ENCODE results near the gene ITPR2.

ITPR2 gene

DNA sequence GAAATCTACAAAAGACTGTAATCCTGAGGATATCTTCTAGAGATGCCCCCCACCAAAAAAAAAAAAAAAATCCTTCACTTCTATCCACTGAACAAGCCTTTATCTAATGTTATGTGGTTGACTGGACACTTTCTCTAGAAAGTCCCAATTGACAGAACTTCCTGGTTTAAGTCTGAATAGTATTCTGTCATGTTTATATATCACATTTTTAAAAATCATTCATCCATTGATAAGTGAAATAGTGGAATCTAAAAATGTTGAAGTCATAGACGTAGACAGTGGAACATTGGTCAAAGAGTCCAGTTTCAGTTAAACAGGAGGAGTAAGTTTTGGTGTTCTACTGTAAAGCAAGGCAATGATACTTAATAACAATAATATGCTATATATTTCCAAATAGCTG, 340.6 kb downstream of the ITPR2 start:
- Histone ChIP-seq H2AFZ (ENCODE audit: low read length) (no peak overlapping the region), H3K4me3 (ENCODE audit: low read length) (no peak overlapping the region), H3K79me2 (ENCODE audit: low read length) (no peaks in the 10 kb centered on the region), H3K27me3 (replicated peaks; ENCODE audit: insufficient read depth, low read length) (no peaks in the 10 kb centered on the region), H3K4me2 (ENCODE audit: low read depth, low read length) (no peak overlapping the region), H3K9me3 (replicated peaks; ENCODE audit: insufficient read depth, low read length) (no peaks in the 10 kb centered on the region), H3K36me3 (replicated peaks; ENCODE audit: insufficient read depth, low read length) (no peaks in the 10 kb centered on the region), H4K20me1 (ENCODE audit: insufficient read depth, low read length) (no peaks in the 10 kb centered on the region), H3K9ac (ENCODE audit: low read length) (no peak overlapping the region), H3K9me2 (replicated peaks; ENCODE audit: insufficient read depth, low read length) (no peaks in the 10 kb centered on the region), H3F3A (ENCODE audit: insufficient read depth, low read length) (no peaks in the 10 kb centered on the region), H3K27ac (ENCODE audit: low read length) (no peak overlapping the region), H3K4me1 (ENCODE audit: low read length) (no peaks in the 10 kb centered on the region)
- TF ChIP-seq EZH2 (optimal IDR thresholded peaks at IDR 0.05; ENCODE audit: low read depth, low read length), result no peak
- no peak for TF ChIP-seq EZH2phosphoT487 (IDR thresholded peaks at IDR 0.05; ENCODE audit: low read length)
- TF ChIP-seq, protein P1, sequence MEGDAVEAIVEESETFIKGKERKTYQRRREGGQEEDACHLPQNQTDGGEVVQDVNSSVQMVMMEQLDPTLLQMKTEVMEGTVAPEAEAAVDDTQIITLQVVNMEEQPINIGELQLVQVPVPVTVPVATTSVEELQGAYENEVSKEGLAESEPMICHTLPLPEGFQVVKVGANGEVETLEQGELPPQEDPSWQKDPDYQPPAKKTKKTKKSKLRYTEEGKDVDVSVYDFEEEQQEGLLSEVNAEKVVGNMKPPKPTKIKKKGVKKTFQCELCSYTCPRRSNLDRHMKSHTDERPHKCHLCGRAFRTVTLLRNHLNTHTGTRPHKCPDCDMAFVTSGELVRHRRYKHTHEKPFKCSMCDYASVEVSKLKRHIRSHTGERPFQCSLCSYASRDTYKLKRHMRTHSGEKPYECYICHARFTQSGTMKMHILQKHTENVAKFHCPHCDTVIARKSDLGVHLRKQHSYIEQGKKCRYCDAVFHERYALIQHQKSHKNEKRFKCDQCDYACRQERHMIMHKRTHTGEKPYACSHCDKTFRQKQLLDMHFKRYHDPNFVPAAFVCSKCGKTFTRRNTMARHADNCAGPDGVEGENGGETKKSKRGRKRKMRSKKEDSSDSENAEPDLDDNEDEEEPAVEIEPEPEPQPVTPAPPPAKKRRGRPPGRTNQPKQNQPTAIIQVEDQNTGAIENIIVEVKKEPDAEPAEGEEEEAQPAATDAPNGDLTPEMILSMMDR (IDR thresholded peaks at IDR 0.05; ENCODE audit: low read length), result no peak
- no peak for DNase-seq

DNA sequence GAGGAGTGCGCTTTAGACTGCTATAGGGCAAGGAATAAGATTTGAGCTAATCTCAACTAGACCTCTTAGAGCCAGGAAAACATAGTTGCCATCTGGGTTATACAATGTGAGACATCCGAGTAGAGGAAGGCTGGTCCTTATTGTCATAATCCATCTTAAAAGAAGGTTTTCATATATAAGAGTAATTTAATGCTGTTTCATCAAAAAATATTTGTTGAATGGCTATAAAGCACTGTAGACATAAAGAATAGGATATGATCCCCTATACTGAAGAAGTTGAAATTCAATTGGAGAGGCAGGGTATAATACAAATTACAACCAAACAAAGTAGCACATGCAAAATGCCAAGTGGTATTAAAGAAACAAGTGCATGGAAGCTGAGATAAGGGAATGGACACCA, 343.1 kb downstream of the ITPR2 start:
- H3F3A ChIP-seq (ENCODE audit: insufficient read depth, low read length), result no peaks in the 10 kb centered on the region
- H2AFZ ChIP-seq (ENCODE audit: low read length), result no peak overlapping the region
- no peaks in the 10 kb centered on the region for H3K9me2 ChIP-seq (replicated peaks; ENCODE audit: insufficient read depth, low read length)
- H3K4me1 ChIP-seq (ENCODE audit: low read length), result no peaks in the 10 kb centered on the region
- H3K27me3 ChIP-seq (replicated peaks; ENCODE audit: insufficient read depth, low read length), result no peaks in the 10 kb centered on the region
- no peak for DNase-seq
- no peak for TF ChIP-seq EZH2 (optimal IDR thresholded peaks at IDR 0.05; ENCODE audit: low read depth, low read length)
- TF ChIP-seq, protein P1 (IDR thresholded peaks at IDR 0.05; ENCODE audit: low read length), result no peak
- TF ChIP-seq EZH2phosphoT487 (IDR thresholded peaks at IDR 0.05; ENCODE audit: low read length), result no peak
- no peak overlapping the region for H3K27ac ChIP-seq (ENCODE audit: low read length)
- no peak overlapping the region for H3K9ac ChIP-seq (ENCODE audit: low read length)
- no peaks in the 10 kb centered on the region for H3K36me3 ChIP-seq (replicated peaks; ENCODE audit: insufficient read depth, low read length)
- no peak overlapping the region for H3K4me2 ChIP-seq (ENCODE audit: low read depth, low read length)
- no peaks in the 10 kb centered on the region for H3K79me2 ChIP-seq (ENCODE audit: low read length)
- H4K20me1 ChIP-seq (ENCODE audit: insufficient read depth, low read length), result no peaks in the 10 kb centered on the region
- no peaks in the 10 kb centered on the region for H3K9me3 ChIP-seq (replicated peaks; ENCODE audit: insufficient read depth, low read length)
- H3K4me3 ChIP-seq (ENCODE audit: low read length), result no peak overlapping the region

DNA sequence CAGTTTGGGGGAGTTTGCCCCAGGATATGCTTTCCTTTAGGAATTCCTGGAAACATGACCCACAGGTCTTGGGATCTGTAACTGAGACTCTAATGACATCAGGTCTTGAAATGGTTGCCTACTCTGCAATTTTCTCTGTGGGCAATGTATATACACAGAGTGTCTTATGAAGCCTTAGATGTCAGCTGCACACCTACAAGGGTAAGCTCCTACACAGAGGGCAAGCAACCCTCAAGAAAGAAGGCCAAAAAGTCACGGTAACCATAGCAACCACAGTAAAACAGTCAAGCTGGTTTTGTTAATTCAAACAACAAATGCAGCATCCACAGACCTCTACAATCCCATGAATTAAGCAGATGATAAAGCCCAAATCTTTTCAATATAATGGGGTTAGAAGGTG, 344.6 kb downstream of the ITPR2 start:
- H3K36me3 ChIP-seq (replicated peaks; ENCODE audit: insufficient read depth, low read length), result no peaks in the 10 kb centered on the region
- H3K27me3 ChIP-seq (replicated peaks; ENCODE audit: insufficient read depth, low read length), result no peaks in the 10 kb centered on the region
- H3K27ac ChIP-seq (ENCODE audit: low read length), result no peak overlapping the region
- H4K20me1 ChIP-seq (ENCODE audit: insufficient read depth, low read length), result no peaks in the 10 kb centered on the region
- no peak overlapping the region for H3K4me2 ChIP-seq (ENCODE audit: low read depth, low read length)
- H2AFZ ChIP-seq (ENCODE audit: low read length), result no peak overlapping the region
- no peaks in the 10 kb centered on the region for H3K9me3 ChIP-seq (replicated peaks; ENCODE audit: insufficient read depth, low read length)
- TF ChIP-seq EZH2phosphoT487 (IDR thresholded peaks at IDR 0.05; ENCODE audit: low read length), result no peak
- no peak for TF ChIP-seq EZH2 (optimal IDR thresholded peaks at IDR 0.05; ENCODE audit: low read depth, low read length)
- no peaks in the 10 kb centered on the region for H3K79me2 ChIP-seq (ENCODE audit: low read length)
- no peaks in the 10 kb centered on the region for H3K9me2 ChIP-seq (replicated peaks; ENCODE audit: insufficient read depth, low read length)
- no peaks in the 10 kb centered on the region for H3F3A ChIP-seq (ENCODE audit: insufficient read depth, low read length)
- H3K4me1 ChIP-seq (ENCODE audit: low read length), result no peaks in the 10 kb centered on the region
- DNase-seq, result no peak
- no peak overlapping the region for H3K9ac ChIP-seq (ENCODE audit: low read length)
- H3K4me3 ChIP-seq (ENCODE audit: low read length), result no peak overlapping the region

DNA sequence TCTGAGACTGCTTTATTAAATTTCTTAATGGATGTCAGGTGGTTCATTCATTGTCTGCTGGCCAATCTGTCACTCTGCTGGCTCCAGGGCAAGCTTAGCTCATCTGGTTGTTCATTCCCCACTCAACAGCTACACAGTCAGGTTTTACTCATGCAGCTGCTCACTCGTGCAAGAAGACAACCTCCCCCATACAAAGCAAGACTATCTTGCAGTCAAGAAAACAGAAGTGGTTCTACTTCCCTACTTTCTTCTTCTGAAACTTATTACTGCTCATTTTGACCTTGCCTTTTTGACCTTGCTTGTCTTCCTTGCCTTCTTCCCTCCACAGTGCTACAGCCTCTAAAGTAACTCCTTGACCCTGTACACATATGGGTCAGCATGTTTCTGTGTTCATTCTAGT, 359.7 kb downstream of the ITPR2 start:
- no peak overlapping the region for H3K4me2 ChIP-seq (ENCODE audit: low read depth, low read length)
- no peaks in the 10 kb centered on the region for H3F3A ChIP-seq (ENCODE audit: insufficient read depth, low read length)
- no peak overlapping the region for H2AFZ ChIP-seq (ENCODE audit: low read length)
- H4K20me1 ChIP-seq (ENCODE audit: insufficient read depth, low read length), result no peaks in the 10 kb centered on the region
- no peak overlapping the region for H3K9ac ChIP-seq (ENCODE audit: low read length)
- H3K9me3 ChIP-seq (replicated peaks; ENCODE audit: insufficient read depth, low read length), result no peaks in the 10 kb centered on the region
- DNase-seq, result no peak
- no peak overlapping the region for H3K27ac ChIP-seq (ENCODE audit: low read length)
- H3K36me3 ChIP-seq (replicated peaks; ENCODE audit: insufficient read depth, low read length), result no peaks in the 10 kb centered on the region
- no peaks in the 10 kb centered on the region for H3K27me3 ChIP-seq (replicated peaks; ENCODE audit: insufficient read depth, low read length)
- H3K79me2 ChIP-seq (ENCODE audit: low read length), result no peaks in the 10 kb centered on the region
- 0 out of 2 replicates have a peak, but pooled peaks cover 5% of the 10 kb centered on the region for H3K4me1 ChIP-seq (ENCODE audit: low read length)
- TF ChIP-seq EZH2 (optimal IDR thresholded peaks at IDR 0.05; ENCODE audit: low read depth, low read length) (no peak), EZH2phosphoT487 (IDR thresholded peaks at IDR 0.05; ENCODE audit: low read length) (no peak)
- TF ChIP-seq, protein P1 (IDR thresholded peaks at IDR 0.05; ENCODE audit: low read length), result no peak
- no peaks in the 10 kb centered on the region for H3K9me2 ChIP-seq (replicated peaks; ENCODE audit: insufficient read depth, low read length)
- no peak overlapping the region for H3K4me3 ChIP-seq (ENCODE audit: low read length)

All from MM.1S (cell line).